Measurements from ENCODE around the gene HEMGN. TPM values are rescaled to one million over a fixed set of nuclear protein-coding genes. Genes with fewer than 3 reads are reported as not detected.

HEMGN gene
- total and polyA plus RNA-seq, 10 of the 15 experiments (the other 5 are each of a cell fraction or from before 2014, with no cell fraction given) = 0.03 to 0.28 (median 0.09) TPM; not detected in 4

DNA sequence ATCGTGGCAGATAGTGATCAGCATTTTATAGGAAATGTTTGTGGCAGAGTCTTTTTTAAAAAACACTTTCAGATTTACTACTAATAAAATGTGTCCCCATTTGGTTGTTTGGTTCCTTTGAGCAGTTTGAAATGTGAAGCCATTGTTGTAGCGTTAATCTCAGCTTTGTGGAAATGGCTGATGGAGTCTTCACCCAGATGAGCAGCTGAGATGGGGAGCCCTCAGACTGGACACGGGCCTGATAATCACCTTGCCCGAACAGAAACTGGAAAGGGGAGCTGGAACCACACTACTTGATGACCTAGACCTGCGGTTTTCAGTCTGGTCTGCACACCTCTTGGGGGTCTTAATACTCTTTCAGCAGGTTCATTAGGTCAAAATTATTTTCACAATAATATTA lies 24.6 kb upstream of the HEMGN start (continued):
- TF ChIP-seq SMAD1 (IDR thresholded peaks at IDR 0.05; ENCODE audit: low read depth, partially characterized antibody) = no peak

GRCh38 chr9:97962136-97962535 lies 24.2 kb upstream of the HEMGN start:
- DNase-seq (ENCODE audit: low read depth, low spot score) (no peak), ATAC-seq (no peak), FAIRE-seq (no peak)
- Histone ChIP-seq H3K4me2 (ENCODE audit: control insufficient read depth, insufficient read depth) (no peak overlapping the region), H3K79me2 (ENCODE audit: control insufficient read depth, insufficient read depth, low read length) (no peaks in the 10 kb centered on the region), H3K4me1 (ENCODE audit: control insufficient read depth, insufficient read depth, low read length) (no peaks in the 10 kb centered on the region), H3K27me3 (replicated peaks in 1 of 2; ENCODE audit: control insufficient read depth in 2 of 2, insufficient read depth in 2 of 2, low read length in 1 of 2) (no peaks in the 10 kb centered on the region; a peak in 2 of 4 replicates), H3K9me3 (replicated peaks; ENCODE audit: control insufficient read depth, insufficient read depth, low read length) (no peaks in the 10 kb centered on the region), H3K36me3 (ENCODE audit: control insufficient read depth in 2 of 2, insufficient read depth in 2 of 2, low read length in 1 of 2) (no peaks in the 10 kb centered on the region), H3K4me3 (no peak overlapping the region), H2AFZ (ENCODE audit: control insufficient read depth, low read depth, low read length) (no peak overlapping the region), H3K27ac (ENCODE audit: control insufficient read depth, insufficient read depth) (no peak overlapping the region), H4K20me1 (ENCODE audit: control insufficient read depth, insufficient read depth) (no peaks in the 10 kb centered on the region), H3K9ac (ENCODE audit: control insufficient read depth, insufficient read depth, low read length) (no peak overlapping the region)
- 52% methylated on average over 4 of the region's 4 CpGs for WGBS (ENCODE audit: insufficient coverage, insufficient replicate concordance, low lambda C conversion rate, missing lambda C conversion rate)
- ChIA-PET POLR2A (no interaction called here), CTCF (interaction anchor here (1.1 to 2.3 kb wide), 3 partner anchors 36 to 72 kb away, joined by 5 to 8 read pairs (median 7); partner anchors contain the start of gene TRMO), SMC1A (ENCODE audit: uncharacterized antibody, unreplicated experiment) (interaction anchor here (1.0 to 1.3 kb wide), 3 partner anchors 8 to 139 kb away, joined by 3 to 4 read pairs (median 3); no protein-coding TSS in a partner anchor), RAD21 (ENCODE audit: unreplicated experiment) (interaction anchor here (1.1 kb wide), 1 partner anchor 39 kb away, joined by 3 read pairs; no protein-coding TSS in a partner anchor)
- no peak for TF ChIP-seq RAD51 (IDR thresholded peaks at IDR 0.05)
- intact Hi-C loops (cut with micrococcal nuclease; ENCODE audit: unreplicated experiment) (no loop called here), in situ Hi-C loops (cut with MboI) (no loop called here)
- no TSS peak for BruUV-seq (replicated peaks)

GRCh38 chr9:97961361-97961760 lies 23.4 kb upstream of the HEMGN start:
- Histone ChIP-seq H3K9ac (ENCODE audit: control insufficient read depth, insufficient read depth, low read length) (no peak overlapping the region), H3K4me3 (no peak overlapping the region), H3K36me3 (ENCODE audit: control insufficient read depth in 2 of 2, insufficient read depth in 2 of 2, low read length in 1 of 2) (no peaks in the 10 kb centered on the region), H3K4me2 (ENCODE audit: control insufficient read depth, insufficient read depth) (no peak overlapping the region), H3K4me1 (ENCODE audit: control insufficient read depth, insufficient read depth, low read length) (no peaks in the 10 kb centered on the region), H3K27ac (ENCODE audit: control insufficient read depth, insufficient read depth) (no peak overlapping the region), H3K27me3 (replicated peaks in 1 of 2; ENCODE audit: control insufficient read depth in 2 of 2, insufficient read depth in 2 of 2, low read length in 1 of 2) (no peaks in the 10 kb centered on the region; a peak in 2 of 4 replicates), H3K9me3 (replicated peaks; ENCODE audit: control insufficient read depth, insufficient read depth, low read length) (no peaks in the 10 kb centered on the region), H4K20me1 (ENCODE audit: control insufficient read depth, insufficient read depth) (no peaks in the 10 kb centered on the region), H2AFZ (ENCODE audit: control insufficient read depth, low read depth, low read length) (no peak overlapping the region), H3K79me2 (ENCODE audit: control insufficient read depth, insufficient read depth, low read length) (no peaks in the 10 kb centered on the region)
- BruUV-seq (replicated peaks) = no TSS peak
- DNase-seq (ENCODE audit: low read depth, low spot score) (no peak), ATAC-seq (no peak), FAIRE-seq (no peak)
- intact Hi-C loops (cut with micrococcal nuclease; ENCODE audit: unreplicated experiment) = no loop called here
- SMC1A ChIA-PET (ENCODE audit: uncharacterized antibody, unreplicated experiment) = interaction anchor here (1.0 to 1.3 kb wide), 2 partner anchors 36 to 138 kb away, joined by 3 to 4 read pairs; no protein-coding TSS in a partner anchor
- POLR2A ChIA-PET = no interaction called here
- 62% methylated on average over 2 of the region's 2 CpGs for WGBS (ENCODE audit: insufficient coverage, insufficient replicate concordance, low lambda C conversion rate, missing lambda C conversion rate)
- CTCF ChIA-PET = interaction anchor here (1.0 to 2.3 kb wide), 2 partner anchors 11 to 71 kb away, joined by 3 to 7 read pairs; no protein-coding TSS in a partner anchor
- RAD21 ChIA-PET (ENCODE audit: unreplicated experiment) = no interaction called here
- in situ Hi-C loops (cut with MboI) = no loop called here
- TF ChIP-seq HCFC1 (IDR thresholded peaks at IDR 0.05; ENCODE audit: low read length) (no peak), ELK1 (IDR thresholded peaks at IDR 0.05; ENCODE audit: low read depth, low read length) (no peak), SPI1 (IDR thresholded peaks at IDR 0.05; ENCODE audit: borderline replicate concordance, insufficient read depth, low read depth, low read length) (no peak), PBX3 (IDR thresholded peaks at IDR 0.05; ENCODE audit: insufficient replicate concordance, low read depth, low read length) (no peak), EZH2 (IDR thresholded peaks at IDR 0.05; ENCODE audit: borderline replicate concordance, control insufficient read depth, low read depth, low read length) (no peak), IRF4 (IDR thresholded peaks at IDR 0.05; ENCODE audit: low read depth, low read length) (no peak), NFXL1 (IDR thresholded peaks at IDR 0.05; ENCODE audit: borderline replicate concordance) (no peak), CHD1 (IDR thresholded peaks at IDR 0.05; ENCODE audit: low read depth, low read length) (no peak)
- TF ChIP-seq, protein P1, sequence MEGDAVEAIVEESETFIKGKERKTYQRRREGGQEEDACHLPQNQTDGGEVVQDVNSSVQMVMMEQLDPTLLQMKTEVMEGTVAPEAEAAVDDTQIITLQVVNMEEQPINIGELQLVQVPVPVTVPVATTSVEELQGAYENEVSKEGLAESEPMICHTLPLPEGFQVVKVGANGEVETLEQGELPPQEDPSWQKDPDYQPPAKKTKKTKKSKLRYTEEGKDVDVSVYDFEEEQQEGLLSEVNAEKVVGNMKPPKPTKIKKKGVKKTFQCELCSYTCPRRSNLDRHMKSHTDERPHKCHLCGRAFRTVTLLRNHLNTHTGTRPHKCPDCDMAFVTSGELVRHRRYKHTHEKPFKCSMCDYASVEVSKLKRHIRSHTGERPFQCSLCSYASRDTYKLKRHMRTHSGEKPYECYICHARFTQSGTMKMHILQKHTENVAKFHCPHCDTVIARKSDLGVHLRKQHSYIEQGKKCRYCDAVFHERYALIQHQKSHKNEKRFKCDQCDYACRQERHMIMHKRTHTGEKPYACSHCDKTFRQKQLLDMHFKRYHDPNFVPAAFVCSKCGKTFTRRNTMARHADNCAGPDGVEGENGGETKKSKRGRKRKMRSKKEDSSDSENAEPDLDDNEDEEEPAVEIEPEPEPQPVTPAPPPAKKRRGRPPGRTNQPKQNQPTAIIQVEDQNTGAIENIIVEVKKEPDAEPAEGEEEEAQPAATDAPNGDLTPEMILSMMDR (IDR thresholded peaks at IDR 0.05 in 2 of 3, conservative IDR thresholded peaks at IDR 0.05 in 1 of 3; ENCODE audit: control insufficient read depth in 2 of 3, extremely low read depth in 1 of 3, insufficient read depth in 1 of 3, low read depth in 3 of 3, low read length in 3 of 3) = no peak

Measured in GM12878 (cell line).